HG03432 (cell line): ENCODE results near the gene SLC9A3.

Experiments
- ATAC-seq: cut with Tn5 transposase; IDR thresholded peaks from one replicate; pipeline ENCODE4 v1.9.1; 2021; ENCODE audit warnings: mild to moderate bottlenecking, moderate library complexity; ENCODE audit not compliant: unreplicated experiment

The SLC9A3 gene

DNA sequence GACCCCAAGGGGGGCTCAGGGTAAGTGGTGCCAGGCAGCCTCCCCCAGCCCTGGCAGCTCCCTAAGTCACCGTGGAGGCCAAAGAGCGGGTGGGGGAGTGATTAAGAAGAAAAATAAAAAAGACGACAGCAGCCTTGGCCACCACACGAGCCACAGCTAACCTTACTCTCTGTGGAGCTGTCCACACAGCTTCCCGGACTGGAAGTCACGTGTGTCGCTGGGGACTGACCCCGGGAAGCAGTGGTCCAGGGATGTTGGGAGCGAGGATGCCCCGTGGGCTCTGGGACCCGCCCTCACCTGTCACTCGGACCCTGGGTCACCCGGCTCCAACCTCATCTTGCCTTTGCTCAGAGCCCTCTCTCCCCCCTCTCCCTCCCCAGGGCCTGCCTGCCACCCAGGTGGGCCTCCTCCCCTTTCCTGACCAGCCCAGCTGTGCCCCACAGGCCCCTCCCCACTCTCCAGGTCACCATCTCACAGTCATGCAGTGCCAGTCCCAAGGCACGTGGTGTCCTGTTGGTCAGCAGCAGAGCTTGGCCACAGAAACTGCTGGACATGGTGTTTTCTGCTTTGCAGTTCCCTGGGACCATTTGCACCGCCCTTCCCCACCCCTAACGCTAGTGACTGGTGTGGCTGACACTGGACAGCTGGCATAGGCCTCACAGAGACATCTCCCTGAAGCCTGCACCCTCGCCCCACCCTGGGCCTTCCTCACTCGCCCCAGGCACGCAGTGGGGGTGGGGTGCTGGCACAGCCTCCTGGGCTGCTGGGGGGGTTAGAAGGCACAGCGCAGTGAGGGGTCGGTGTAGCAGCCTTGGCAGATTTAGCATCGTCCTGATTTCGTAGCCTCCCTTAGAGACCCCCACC, 91.1 kb downstream of the SLC9A3 start:
- ATAC-seq: no peak

GRCh38 chr5:432201-432927, 91.9 kb downstream of the SLC9A3 start:
- no peak for ATAC-seq

GRCh38 chr5:431711-432050, 92.6 kb downstream of the SLC9A3 start:
- no peak for ATAC-seq

- ATAC-seq: no peak
These were observed 93.1 kb downstream of the SLC9A3 start for GRCh38 chr5:431001-431710.

- ATAC-seq: no peak
These were observed 93.9 kb downstream of the SLC9A3 start for GRCh38 chr5:430214-430925.

- no peak for ATAC-seq
These were observed 94.6 kb downstream of the SLC9A3 start for GRCh38 chr5:429453-430188.

DNA sequence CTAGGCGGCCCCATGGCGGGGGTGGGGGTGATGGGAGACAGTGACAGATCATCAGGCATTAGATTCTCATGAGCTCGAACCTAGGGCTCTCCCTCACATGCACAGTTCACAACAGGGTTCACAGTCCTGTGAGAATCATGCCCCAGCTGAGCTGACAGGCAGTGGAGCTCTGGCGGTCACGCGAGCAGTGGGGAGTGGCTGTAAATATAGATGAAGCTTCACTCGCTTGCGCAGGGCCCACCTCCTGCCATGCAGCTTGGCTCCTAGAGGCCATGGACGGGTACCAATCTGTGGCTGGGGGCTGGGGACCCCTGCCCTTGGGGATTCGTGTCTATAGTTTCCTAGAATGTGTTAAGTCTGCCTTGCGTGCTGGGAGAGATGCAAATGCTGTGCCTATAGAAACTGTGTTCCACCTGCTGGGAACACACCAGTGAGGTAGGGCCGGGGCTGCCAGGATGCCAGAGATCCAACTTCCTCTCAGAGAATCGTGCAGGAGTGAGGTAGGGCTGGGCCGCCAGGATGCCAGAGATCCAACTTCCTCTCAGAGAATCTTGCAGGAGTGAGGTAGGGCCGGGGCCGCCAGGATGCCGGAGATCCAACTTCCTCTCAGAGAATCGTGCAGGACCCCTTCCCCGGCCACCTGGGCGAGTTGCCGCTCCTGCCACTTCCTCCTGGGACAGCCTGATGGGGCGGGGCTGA, 95.3 kb downstream of the SLC9A3 start:
- no peak for ATAC-seq

DNA sequence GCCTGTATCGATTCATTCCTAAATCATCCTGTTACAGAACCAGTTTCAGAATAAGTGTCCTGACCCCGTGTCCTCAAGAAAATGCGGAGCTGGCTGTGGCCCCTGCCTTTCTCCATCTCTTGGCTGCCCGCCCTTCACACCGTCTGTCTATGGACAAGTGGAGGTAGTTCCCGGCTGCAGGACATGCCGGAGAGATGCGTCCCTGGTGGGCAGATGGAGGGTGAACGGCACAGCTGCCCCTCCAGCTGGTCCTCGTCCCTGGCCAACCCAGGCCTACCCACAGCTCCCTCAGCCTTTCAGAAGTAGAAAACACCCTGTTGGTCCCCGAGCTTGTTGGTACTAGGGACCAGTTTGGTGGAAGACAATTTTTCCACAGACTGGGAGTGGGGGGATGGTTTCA, 96.0 kb downstream of the SLC9A3 start:
- ATAC-seq: no peak

DNA sequence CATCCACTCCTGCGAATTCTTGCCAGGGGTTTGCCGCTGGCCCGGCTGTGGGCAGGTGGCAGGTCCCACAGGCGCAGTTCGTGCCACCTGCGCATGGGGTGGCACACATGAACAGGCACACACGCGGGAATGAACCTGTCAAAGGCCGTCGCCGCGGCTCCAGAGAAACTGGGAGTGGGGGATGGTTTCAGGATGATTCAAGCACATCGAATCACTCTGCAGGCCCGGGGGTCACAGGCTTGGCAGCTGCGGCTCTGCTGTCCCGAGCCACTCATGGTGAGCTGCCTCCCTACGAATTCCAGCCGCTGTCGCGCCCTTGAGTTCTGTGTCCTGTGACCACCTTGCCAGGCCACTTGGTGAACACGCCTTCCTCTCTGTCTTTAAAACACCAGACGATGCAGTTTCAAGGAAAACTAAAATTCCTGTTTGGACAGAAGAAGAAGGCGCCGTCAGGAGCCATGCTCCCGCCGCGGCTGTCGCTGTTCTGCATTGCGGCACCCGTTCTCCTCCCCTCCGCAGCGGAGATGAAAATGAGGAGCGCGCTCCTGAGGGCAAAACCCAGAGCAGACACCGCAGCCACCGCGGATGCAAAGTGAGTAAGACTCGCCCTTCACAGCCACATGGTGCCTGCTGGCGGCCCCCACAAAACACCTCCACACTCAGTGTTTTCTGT, 96.7 kb downstream of the SLC9A3 start:
- no peak for ATAC-seq

DNA sequence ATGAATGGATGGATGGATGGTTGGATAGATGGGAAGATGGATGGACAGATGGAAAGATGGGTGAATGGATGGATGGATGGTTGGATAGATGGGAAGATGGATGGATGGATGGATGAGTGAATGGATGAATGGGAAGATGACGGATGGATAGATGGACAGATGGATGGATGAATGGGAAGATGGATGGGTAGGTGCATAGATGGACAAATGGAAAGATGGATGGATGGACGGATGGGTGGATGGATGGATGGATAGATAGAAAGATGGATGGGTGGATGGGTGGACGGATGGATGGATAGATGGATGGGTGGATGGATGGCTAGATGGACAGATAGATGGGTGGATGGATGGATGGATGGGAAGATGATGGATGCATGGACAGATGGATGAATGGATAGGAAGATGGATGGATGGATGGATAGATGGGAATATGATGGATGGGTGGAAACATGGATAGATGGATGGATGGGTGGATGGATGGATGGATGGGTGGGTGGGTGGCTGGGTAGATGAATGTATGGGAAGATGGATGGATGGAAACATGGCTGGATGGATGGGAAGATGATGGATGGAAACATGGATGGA, 97.8 kb downstream of the SLC9A3 start:
- ATAC-seq: no peak

- no peak for ATAC-seq
These were observed 98.5 kb downstream of the SLC9A3 start for GRCh38 chr5:425714-426113.

DNA sequence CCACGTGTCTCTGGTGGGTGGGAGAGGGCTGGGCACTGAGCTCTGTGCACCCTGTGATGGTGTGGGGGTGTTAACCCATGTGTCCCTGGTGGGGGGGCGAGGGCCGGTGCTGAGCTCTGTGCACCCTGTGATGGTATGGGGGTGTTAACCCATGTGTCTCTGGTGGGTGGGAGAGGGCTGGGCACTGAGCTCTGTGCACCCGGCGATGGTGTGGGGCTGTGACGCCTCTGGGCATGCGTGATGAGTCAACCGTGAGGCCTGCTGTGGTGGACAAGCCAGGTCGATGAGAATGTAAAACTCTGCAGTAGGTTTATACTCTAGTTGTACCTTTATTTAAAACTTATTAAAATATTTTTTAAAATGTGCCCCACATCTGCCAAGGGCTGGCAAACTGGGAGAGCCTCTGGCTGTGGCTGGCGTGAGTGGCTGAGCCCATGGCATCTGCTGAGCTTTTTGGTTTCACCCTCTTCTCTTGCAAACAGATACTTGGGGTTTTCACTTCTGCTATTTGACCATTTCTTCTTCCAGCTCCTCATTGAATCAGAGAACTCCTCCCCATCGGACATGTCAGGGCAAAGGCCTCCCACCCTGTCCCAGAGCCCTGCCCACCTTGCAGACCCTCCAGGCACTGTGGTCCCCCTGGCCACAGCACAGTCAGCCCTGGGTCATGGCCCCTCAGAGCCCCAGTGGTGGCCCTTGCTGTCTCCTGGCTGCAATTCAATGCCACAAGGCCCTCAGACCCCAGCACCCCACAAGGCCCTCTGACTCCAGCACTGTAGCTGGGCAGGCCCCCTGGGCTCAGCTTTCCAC, 99.7 kb downstream of the SLC9A3 start:
- ATAC-seq: peak; percentile 83

DNA sequence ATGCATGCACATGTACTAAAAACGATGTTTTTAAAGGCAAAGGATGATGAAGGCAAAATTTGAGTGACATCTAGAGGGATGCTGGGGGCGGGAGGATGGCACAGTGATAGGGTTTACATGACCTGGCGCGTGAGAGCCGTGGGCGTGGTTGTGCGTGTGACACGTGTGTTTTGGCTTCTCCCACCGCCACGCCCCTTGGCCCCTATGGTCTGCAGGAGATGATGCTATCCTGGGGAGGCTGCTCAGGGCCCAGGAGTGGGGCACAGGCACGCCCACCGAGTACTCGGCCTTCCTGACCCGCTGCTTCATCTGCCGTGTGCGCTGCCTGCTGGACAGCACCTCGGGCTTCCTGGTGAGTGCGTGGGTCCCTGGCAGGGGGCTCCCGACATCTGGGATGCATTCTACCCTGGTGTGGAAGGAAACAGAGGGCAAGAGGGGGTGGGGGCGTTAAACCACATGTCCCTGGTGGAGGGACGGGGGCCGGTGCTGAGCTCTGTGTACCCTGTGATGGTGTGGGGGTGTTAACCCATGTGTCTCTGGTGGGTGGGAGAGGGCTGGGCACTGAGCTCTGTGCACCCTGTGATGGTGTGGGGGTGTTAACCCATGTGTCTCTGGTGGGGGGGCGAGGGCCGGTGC, 100.5 kb downstream of the SLC9A3 start:
- ATAC-seq: no peak

DNA sequence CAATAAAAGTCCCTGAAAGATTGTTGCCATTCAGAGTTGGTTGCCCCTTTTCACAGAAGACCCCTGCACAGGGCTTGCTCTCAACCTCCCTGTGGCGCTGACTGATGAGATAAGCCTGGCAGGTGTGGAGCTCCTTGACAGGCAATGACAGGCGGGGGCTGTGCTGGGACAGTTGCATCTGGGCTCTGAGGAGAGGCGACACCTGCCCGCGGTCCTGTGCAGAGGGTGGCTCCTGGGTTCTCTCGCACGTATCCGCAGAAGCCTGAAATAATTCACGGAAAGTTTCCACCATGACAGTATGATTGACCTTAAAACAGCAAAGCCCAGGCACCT, 101.0 kb downstream of the SLC9A3 start:
- ATAC-seq: no peak

- ATAC-seq: no peak
These were observed 101.7 kb downstream of the SLC9A3 start for GRCh38 chr5:422323-423232.

DNA sequence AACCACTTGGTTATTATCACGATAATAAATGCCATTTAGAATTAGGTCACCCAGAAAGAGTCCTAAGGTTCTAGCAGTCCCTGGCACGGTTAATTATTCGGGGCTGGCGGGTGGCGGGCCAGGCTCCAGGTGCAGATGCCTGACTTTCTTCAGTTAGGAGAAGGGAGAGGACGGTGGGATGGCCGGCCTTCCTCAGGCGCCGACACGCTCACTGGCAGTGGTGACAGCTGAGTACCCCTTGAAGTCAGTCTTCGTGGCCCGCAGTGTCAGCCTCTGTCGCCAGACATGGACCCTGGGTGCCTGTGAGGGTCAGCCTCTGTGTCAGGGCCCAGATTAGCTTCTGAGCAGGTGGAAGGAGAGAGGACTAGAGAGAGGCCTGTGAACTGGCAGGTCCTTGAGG, 102.3 kb downstream of the SLC9A3 start:
- no peak for ATAC-seq
